ENCODE measurements around the gene VKORC1L1. TPM values are rescaled to one million over a fixed set of nuclear protein-coding genes. Genes with fewer than 3 reads are reported as not detected.

VKORC1L1 gene
- total and polyA plus RNA-seq, 9 of the 15 experiments (the other 6 are each of a cell fraction or from before 2014, with no cell fraction given): 6.8 to 36.5 (median 19.3) TPM

DNA sequence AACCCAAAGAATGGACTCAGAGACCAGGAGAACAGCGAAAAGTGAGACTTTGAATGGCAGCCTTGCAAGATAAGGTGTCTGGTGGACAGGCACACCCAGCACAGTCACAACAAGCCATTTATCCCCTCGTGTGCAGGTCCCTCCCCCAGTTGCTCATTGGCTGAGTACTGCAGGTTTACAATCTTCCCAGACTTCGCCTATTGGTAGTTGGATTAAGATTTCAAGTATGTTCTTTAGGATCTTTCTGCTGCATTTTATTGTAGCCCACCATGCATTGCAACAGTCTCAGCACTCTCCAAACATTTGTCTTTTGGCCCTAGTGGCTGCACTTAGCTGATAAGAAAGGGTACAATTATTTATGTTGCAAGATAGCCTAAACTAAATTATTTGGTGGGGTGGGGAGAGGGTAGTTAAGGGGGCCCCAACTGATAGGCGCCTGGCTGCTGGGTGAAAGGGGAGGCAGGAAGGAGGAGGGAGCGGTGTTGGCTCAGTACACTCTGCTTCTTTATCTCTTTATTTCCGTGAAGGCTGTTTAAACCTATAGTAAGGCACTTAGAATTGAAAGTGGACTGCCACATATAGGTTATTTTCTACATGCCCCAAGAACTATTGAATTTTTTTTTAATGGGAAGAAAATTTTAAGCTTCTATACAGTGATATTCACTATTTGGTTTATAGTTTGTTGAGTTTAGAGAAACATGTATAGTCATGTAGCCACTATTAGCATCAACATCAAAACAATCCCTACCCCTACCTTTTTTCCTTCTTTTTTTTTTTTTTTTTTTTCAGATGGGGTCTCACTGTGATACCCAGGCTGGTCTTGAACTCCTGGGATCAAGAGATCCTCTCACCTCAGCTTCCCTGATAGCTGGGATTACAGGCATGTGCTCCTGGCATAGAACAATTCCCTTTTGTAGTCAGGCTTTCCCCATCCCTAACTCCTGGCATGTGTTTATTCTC is 54.9 kb downstream of the VKORC1L1 start (continued):
- no peak for TF ChIP-seq RREB1 (CRISPR knock-in tag; IDR thresholded peaks at IDR 0.05)
- TF ChIP-seq ZFPM2 (CRISPR knock-in tag; IDR thresholded peaks at IDR 0.05): no peak
- peak; percentile 86 for TF ChIP-seq TCF3 (CRISPR knock-in tag; IDR thresholded peaks at IDR 0.05)
- TF ChIP-seq PHF20 (IDR thresholded peaks at IDR 0.05; ENCODE audit: partially characterized antibody): no peak
- no peak for TF ChIP-seq MTA1 (IDR thresholded peaks at IDR 0.05; ENCODE audit: borderline replicate concordance)
- no peak for TF ChIP-seq NFE2L1 (tag; IDR thresholded peaks at IDR 0.05; ENCODE audit: borderline replicate concordance, low read depth)
- TF ChIP-seq ZNF696 (CRISPR knock-in tag; conservative IDR thresholded peaks at IDR 0.05): no peak
- TF ChIP-seq MYBL2 (IDR thresholded peaks at IDR 0.05; ENCODE audit: low read depth): peak; percentile 12; the same call in 1 of the 2 replicates
- no peak for TF ChIP-seq MYBL2 (CRISPR knock-in tag; IDR thresholded peaks at IDR 0.05; ENCODE audit: borderline replicate concordance)
- TF ChIP-seq SETDB1 (IDR thresholded peaks at IDR 0.05; ENCODE audit: low read length): no peak
- TF ChIP-seq FIP1L1 (IDR thresholded peaks at IDR 0.05; ENCODE audit: low read depth, low read length, poor library complexity, severe bottlenecking): no peak
- no peak for TF ChIP-seq TCFL5 (CRISPR knock-in tag; conservative IDR thresholded peaks at IDR 0.05)
- TF ChIP-seq HNRNPH1 (optimal IDR thresholded peaks at IDR 0.05; ENCODE audit: low read depth, low read length): no peak
- no peak for TF ChIP-seq PTBP1 (IDR thresholded peaks at IDR 0.05; ENCODE audit: low read depth, low read length)
- no peak for TF ChIP-seq MCM5 (IDR thresholded peaks at IDR 0.05; ENCODE audit: low read depth)
- TF ChIP-seq CBFB (CRISPR knock-in tag; IDR thresholded peaks at IDR 0.05): no peak
- TF ChIP-seq THAP12 (CRISPR knock-in tag; IDR thresholded peaks at IDR 0.05): no peak
- TF ChIP-seq, protein P1, sequence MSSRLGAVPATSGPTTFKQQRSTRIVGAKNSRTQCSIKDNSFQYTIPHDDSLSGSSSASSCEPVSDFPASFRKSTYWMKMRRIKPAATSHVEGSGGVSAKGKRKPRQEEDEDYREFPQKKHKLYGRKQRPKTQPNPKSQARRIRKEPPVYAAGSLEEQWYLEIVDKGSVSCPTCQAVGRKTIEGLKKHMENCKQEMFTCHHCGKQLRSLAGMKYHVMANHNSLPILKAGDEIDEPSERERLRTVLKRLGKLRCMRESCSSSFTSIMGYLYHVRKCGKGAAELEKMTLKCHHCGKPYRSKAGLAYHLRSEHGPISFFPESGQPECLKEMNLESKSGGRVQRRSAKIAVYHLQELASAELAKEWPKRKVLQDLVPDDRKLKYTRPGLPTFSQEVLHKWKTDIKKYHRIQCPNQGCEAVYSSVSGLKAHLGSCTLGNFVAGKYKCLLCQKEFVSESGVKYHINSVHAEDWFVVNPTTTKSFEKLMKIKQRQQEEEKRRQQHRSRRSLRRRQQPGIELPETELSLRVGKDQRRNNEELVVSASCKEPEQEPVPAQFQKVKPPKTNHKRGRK (tag; IDR thresholded peaks at IDR 0.05): no peak
